K562 (cell line): ENCODE measurements around the gene MGST1. TPM values are rescaled to one million over a fixed set of nuclear protein-coding genes. Genes with fewer than 3 reads are reported as not detected.

ENCODE experiments used
- ATAC-seq: fragments of 200-7000 bp; cut with Tn5 transposase; 3 replicates; pipeline ENCODE4 v1.9.1; 2020; ENCODE audit warnings: moderate library complexity
- BruUV-seq: library from RNA; stranded (reverse); fragments of 400-500 nt; replicated peaks from 2 replicates; lab custom pipeline; 2021; lab: Mats Ljungman, UMichigan
- CTCF ChIA-PET: fragments of 300-600 bp; formaldehyde crosslinking; extraction: SDS; loops from one replicate; lab custom pipeline; 2021; ENCODE audit warnings: low intra/inter-chr PET ratio; lab: Yijun Ruan, JAX
- POLR2A ChIA-PET: fragments of 300-600, 350-650 bp; sonication (Branson Sonifier 250); formaldehyde crosslinking; extraction: SDS; loops from one replicate; lab custom pipeline; 2021; ENCODE audit warnings: antibody characterized with exemption, inconsistent platforms; lab: Yijun Ruan, JAX
- DNase-seq, 4 experiments: peaks; one replicate each; pipeline versions ENCODE4 v3.0.0 to v3.0.0-alpha.2; 2011 to 2018; ENCODE audit warnings: low spot score in 3 of 4, mixed read lengths in 3 of 4; ENCODE audit errors: extremely low read depth in 1 of 4
- FAIRE-seq: peaks from 2 replicates; lab custom pipeline; 2011; peaks lifted over from hg19 to GRCh38; lab: Jason Lieb, UNC
- H2AFZ ChIP-seq: 2 replicates; pipeline ENCODE4 v1.6.0; 2011; ENCODE audit warnings: low read depth, low read length, control low read depth, inconsistent platforms
- H3K27ac ChIP-seq: fragments of 200-600 bp; 3 replicates; pipeline ENCODE4 v1.8.0; 2011; ENCODE audit warnings: low read depth, mild to moderate bottlenecking, control low read depth, inconsistent platforms, low read length, moderate library complexity, mixed read lengths; ENCODE audit errors: extremely low read depth
- H3K27me3 ChIP-seq, 2 experiments: fragments of 300-600 bp in 1 of 2; 2 replicates in 1 of 2; 3 replicates in 1 of 2; pipeline versions ENCODE4 v1.6.0 to v1.8.0; 2011; ENCODE audit warnings: inconsistent platforms in 2 of 2, low read length in 2 of 2, mild to moderate bottlenecking in 1 of 2, mixed read lengths in 1 of 2, moderate library complexity in 1 of 2; ENCODE audit not compliant: control insufficient read depth in 2 of 2, insufficient read depth in 2 of 2
- H3K36me3 ChIP-seq: fragments of 300-600 bp; 3 replicates; pipeline ENCODE4 v1.8.0; 2011; ENCODE audit warnings: mild to moderate bottlenecking, low read length, inconsistent platforms; ENCODE audit not compliant: control insufficient read depth, insufficient read depth
- H3K4me1 ChIP-seq, 2 experiments: fragments of 200-600 bp in 1 of 2; replicated peaks in 1 of 2; 2 replicates in 1 of 2; 3 replicates in 1 of 2; pipeline versions ENCODE4 v1.5.1 to v1.8.0; 2011; ENCODE audit warnings: inconsistent platforms in 2 of 2, low read length in 2 of 2, mild to moderate bottlenecking in 1 of 2, mixed read lengths in 1 of 2, moderate library complexity in 1 of 2; ENCODE audit not compliant: control insufficient read depth in 2 of 2, insufficient read depth in 2 of 2
- H3K4me2 ChIP-seq: 2 replicates; pipeline ENCODE4 v1.6.1; 2011; ENCODE audit warnings: low read length, control low read depth, inconsistent platforms, mixed read lengths; ENCODE audit not compliant: insufficient read depth
- H3K4me3 ChIP-seq: fragments of 200-600 bp; sonication (generic), shearing (Covaris generic); 2 replicates; pipeline ENCODE4 v1.5.1; 2016; ENCODE audit warnings: control low read depth, inconsistent platforms
- H3K79me2 ChIP-seq: fragments of 200-600 bp; 3 replicates; pipeline ENCODE4 v1.8.0; 2011; ENCODE audit warnings: low read length, inconsistent platforms; ENCODE audit not compliant: control insufficient read depth, insufficient read depth
- H3K9ac ChIP-seq, 2 experiments: 2 replicates each; pipeline versions ENCODE4 v1.6.0 to v1.6.1; 2011; ENCODE audit warnings: low read depth in 2 of 2, low read length in 2 of 2, control low read depth in 1 of 2, inconsistent platforms in 1 of 2, mild to moderate bottlenecking in 1 of 2, mixed read lengths in 1 of 2; ENCODE audit not compliant: insufficient read depth in 1 of 2
- H3K9me1 ChIP-seq: one replicate; pipeline ENCODE4 v1.6.0; 2011; ENCODE audit warnings: inconsistent platforms, mild to moderate bottlenecking, low read length, moderate library complexity; ENCODE audit not compliant: control insufficient read depth, insufficient read depth
- H3K9me3 ChIP-seq: replicated peaks from 2 replicates; pipeline ENCODE4 v1.5.1; 2011; ENCODE audit warnings: low read depth, low read length, inconsistent platforms; ENCODE audit not compliant: control insufficient read depth, insufficient read depth
- H4K20me1 ChIP-seq: replicated peaks from 2 replicates; pipeline ENCODE4 v1.6.1; 2011; ENCODE audit warnings: low read length, inconsistent platforms, mixed read lengths; ENCODE audit not compliant: control insufficient read depth, insufficient read depth
- ARID3B ChIP-seq: fragments of 250-450 bp; sonication (Bioruptor Pico); IDR thresholded peaks from 2 replicates; pipeline ENCODE4 v1.4.0; 2020; ENCODE audit warnings: borderline replicate concordance
- BMI1 ChIP-seq: fragments of 150-350 bp; IDR thresholded peaks from 2 replicates; pipeline ENCODE4 v1.6.1; 2014; ENCODE audit warnings: low read length
- CREB5 ChIP-seq: fragments of 250-450 bp; sonication (Bioruptor Pico); IDR thresholded peaks from 2 replicates; pipeline ENCODE4 v1.5.0; 2020; ENCODE audit warnings: mild to moderate bottlenecking
- EHMT2 ChIP-seq: fragments of 450-650 bp; IDR thresholded peaks from 2 replicates; pipeline ENCODE4 v1.6.1; 2018; ENCODE audit warnings: antibody characterized with exemption
- ELF4 ChIP-seq: fragments of 450-650 bp; formaldehyde crosslinking; IDR thresholded peaks from 2 replicates; pipeline ENCODE4 v1.4.0; 2022; ENCODE audit warnings: missing genetic modification characterization
- NUFIP1 ChIP-seq: fragments of 450-650 bp; IDR thresholded peaks from 2 replicates; pipeline ENCODE4 v1.6.1; 2018; ENCODE audit not compliant: partially characterized antibody
- POLR2H ChIP-seq: IDR thresholded peaks from 2 replicates; pipeline ENCODE4 v1.6.1; 2016; ENCODE audit warnings: missing genetic modification characterization, low read depth, mild to moderate bottlenecking, control low read depth, missing compliant biosample characterization, moderate library complexity
- RBFOX2 ChIP-seq: fragments of 200-400 bp; formaldehyde crosslinking; IDR thresholded peaks from 2 replicates; pipeline ENCODE4 v1.6.1; 2017; ENCODE audit warnings: low read depth, mild to moderate bottlenecking, low read length, moderate library complexity
- SMARCA4 ChIP-seq: fragments of 450-650 bp; IDR thresholded peaks from 2 replicates; pipeline ENCODE4 v1.6.1; 2016
- SMARCA5 ChIP-seq: fragments of 450-650 bp; IDR thresholded peaks from 2 replicates; pipeline ENCODE4 v1.6.1; 2016
- SMARCB1 ChIP-seq: IDR thresholded peaks from 2 replicates; pipeline ENCODE4 v1.6.1; 2011; ENCODE audit warnings: improper control_type of control experiment, low read depth; ENCODE audit not compliant: insufficient read length
- SNIP1 ChIP-seq: fragments of 450-650 bp; IDR thresholded peaks from 2 replicates; pipeline ENCODE4 v1.7.1; 2017; ENCODE audit warnings: low read depth, mild to moderate bottlenecking
- THRAP3 ChIP-seq: fragments of 450-650 bp; IDR thresholded peaks from 2 replicates; pipeline ENCODE4 v1.6.1; 2016; ENCODE audit warnings: mild to moderate bottlenecking, inconsistent platforms, borderline replicate concordance
- ZFP1 ChIP-seq: fragments of 450-650 bp; formaldehyde crosslinking; IDR thresholded peaks from 2 replicates; pipeline ENCODE4 v1.4.0; 2020; ENCODE audit warnings: mild to moderate bottlenecking, mixed read lengths
- ZFP30 ChIP-seq: fragments of 250-450 bp; sonication (Bioruptor Pico); IDR thresholded peaks from 2 replicates; pipeline ENCODE4 v1.8.0; 2022; ENCODE audit warnings: moderate library complexity, mild to moderate bottlenecking, inconsistent platforms, borderline replicate concordance
- ZNF3 ChIP-seq: fragments of 250-450 bp; sonication (Bioruptor Pico); IDR thresholded peaks from 2 replicates; pipeline ENCODE4 v1.5.0; 2021; ENCODE audit warnings: mild to moderate bottlenecking, moderate library complexity
- WGBS: fragments of 100-300 bp; shearing (Covaris generic); methylation state at CpG from one replicate; pipeline ENCODE4 v1.1.6; 2016; ENCODE audit warnings: low coverage, mixed read lengths; ENCODE audit not compliant: insufficient coverage; ENCODE audit errors: missing lambda C conversion rate; 5-methylcytosine and 5-hydroxymethylcytosine counted together
- in situ Hi-C: fragments of 300-500 bp; cut with MboI; formaldehyde crosslinking; loops from 4 replicates; pipeline ENCODE4 v1.15.0; 2018; ENCODE audit warnings: inconsistent platforms, mixed read lengths
- intact Hi-C: fragments of 100-400 bp; cut with micrococcal nuclease; formaldehyde crosslinking; loops from 2 replicates; pipeline ENCODE4 v1.14.2; 2022
- polyA plus RNA-seq, 8 experiments: library from polyadenylated mRNA; depleted of rRNA in 4 of 8; stranded (reverse) in 5 of 8; unstranded in 3 of 8; fragments of >200 nt; fragmentation: Nextera tagmentation in 2 of 8; fragmentation: Illumina TruSeq in 1 of 8; extraction: Ambion mirVana in 2 of 8; extraction: Trizol in 1 of 8; gene quantifications; 2 replicates each; pipeline versions ENCODE4 v1.2.1 to v1.2.3, GENCODE V29; 2011 to 2014; ENCODE audit warnings: inconsistent platforms in 1 of 8, missing spikeins in 1 of 8
- total RNA-seq, 7 experiments: library from RNA; depleted of rRNA in 6 of 7; stranded (reverse); fragments of >200 nt in 6 of 7; fragmentation: Illumina TruSeq in 2 of 7; extraction: Trizol in 2 of 7; gene quantifications; 2 replicates each; pipeline versions ENCODE4 v1.2.1 to v1.2.3, GENCODE V29; 2011 to 2021; ENCODE audit warnings: low replicate concordance in 1 of 7
- TF ChIP-seq, protein P1 (sequence below), 2 experiments: fragments of 450-650 bp in 1 of 2; IDR thresholded peaks; 2 replicates each; pipeline ENCODE4 v1.6.1; 2011 to 2017; ENCODE audit warnings: low read depth in 2 of 2, antibody characterized with exemption in 1 of 2, borderline replicate concordance in 1 of 2, low read length in 1 of 2, mild to moderate bottlenecking in 1 of 2, mixed read lengths in 1 of 2; ENCODE audit not compliant: control insufficient read depth in 1 of 2

MGST1 gene
- total and polyA plus RNA-seq, 9 of the 15 experiments (the other 6 are each of a cell fraction or from before 2014, with no cell fraction given): 12.1 to 190 (median 73.3) TPM

GRCh38 chr12:16303939-16304338 is 43.5 kb upstream of the MGST1 start (continued):
- no peak for TF ChIP-seq CREB5
- TF ChIP-seq, all 486 proteins: peak for 0

GRCh38 chr12:16307856-16308475 is 39.5 kb upstream of the MGST1 start:
- ChIA-PET CTCF (no interaction called here), POLR2A (no interaction called here)
- H3K79me2 ChIP-seq: no peaks in the 10 kb centered on the region
- H3K9me1 ChIP-seq: no peaks in the 10 kb centered on the region
- H3K4me3 ChIP-seq: no peak overlapping the region
- no peak overlapping the region for H3K9ac ChIP-seq
- intact Hi-C loops: no loop called here
- no peaks in the 10 kb centered on the region for H4K20me1 ChIP-seq
- H3K27me3 ChIP-seq: no peaks in the 10 kb centered on the region
- H3K4me2 ChIP-seq: no peak overlapping the region
- 7% methylated on average over 3 of the region's 3 CpGs for WGBS
- no peaks in the 10 kb centered on the region for H3K4me1 ChIP-seq
- no peak for DNase-seq
- BruUV-seq: no TSS peak
- no peak for ATAC-seq
- no peak overlapping the region for H2AFZ ChIP-seq
- H3K9me3 ChIP-seq: no peaks in the 10 kb centered on the region
- no peaks in the 10 kb centered on the region for H3K36me3 ChIP-seq
- no peak for FAIRE-seq
- in situ Hi-C loops: no loop called here
- no peak overlapping the region for H3K27ac ChIP-seq
- TF ChIP-seq ZFP30 (CRISPR knock-in tag) (no peak), EHMT2 (no peak), SNIP1 (no peak), POLR2H (no peak), SMARCA5 (no peak), ZFP1 (no peak), ELF4 (no peak), ARID3B (CRISPR knock-in tag) (no peak), BMI1 (no peak), ZNF3 (CRISPR knock-in tag) (no peak), SMARCB1 (no peak), NUFIP1 (no peak), RBFOX2 (no peak), SMARCA4 (no peak), THRAP3 (no peak)
- TF ChIP-seq, protein P1, sequence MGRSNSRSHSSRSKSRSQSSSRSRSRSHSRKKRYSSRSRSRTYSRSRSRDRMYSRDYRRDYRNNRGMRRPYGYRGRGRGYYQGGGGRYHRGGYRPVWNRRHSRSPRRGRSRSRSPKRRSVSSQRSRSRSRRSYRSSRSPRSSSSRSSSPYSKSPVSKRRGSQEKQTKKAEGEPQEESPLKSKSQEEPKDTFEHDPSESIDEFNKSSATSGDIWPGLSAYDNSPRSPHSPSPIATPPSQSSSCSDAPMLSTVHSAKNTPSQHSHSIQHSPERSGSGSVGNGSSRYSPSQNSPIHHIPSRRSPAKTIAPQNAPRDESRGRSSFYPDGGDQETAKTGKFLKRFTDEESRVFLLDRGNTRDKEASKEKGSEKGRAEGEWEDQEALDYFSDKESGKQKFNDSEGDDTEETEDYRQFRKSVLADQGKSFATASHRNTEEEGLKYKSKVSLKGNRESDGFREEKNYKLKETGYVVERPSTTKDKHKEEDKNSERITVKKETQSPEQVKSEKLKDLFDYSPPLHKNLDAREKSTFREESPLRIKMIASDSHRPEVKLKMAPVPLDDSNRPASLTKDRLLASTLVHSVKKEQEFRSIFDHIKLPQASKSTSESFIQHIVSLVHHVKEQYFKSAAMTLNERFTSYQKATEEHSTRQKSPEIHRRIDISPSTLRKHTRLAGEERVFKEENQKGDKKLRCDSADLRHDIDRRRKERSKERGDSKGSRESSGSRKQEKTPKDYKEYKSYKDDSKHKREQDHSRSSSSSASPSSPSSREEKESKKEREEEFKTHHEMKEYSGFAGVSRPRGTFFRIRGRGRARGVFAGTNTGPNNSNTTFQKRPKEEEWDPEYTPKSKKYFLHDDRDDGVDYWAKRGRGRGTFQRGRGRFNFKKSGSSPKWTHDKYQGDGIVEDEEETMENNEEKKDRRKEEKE (IDR thresholded peaks at IDR 0.05; ENCODE audit: borderline replicate concordance in 1 of 2, control insufficient read depth in 1 of 2, low read depth in 2 of 2, low read length in 1 of 2): no peak
